Measurements from ENCODE around the gene NEDD4L.

DNA sequence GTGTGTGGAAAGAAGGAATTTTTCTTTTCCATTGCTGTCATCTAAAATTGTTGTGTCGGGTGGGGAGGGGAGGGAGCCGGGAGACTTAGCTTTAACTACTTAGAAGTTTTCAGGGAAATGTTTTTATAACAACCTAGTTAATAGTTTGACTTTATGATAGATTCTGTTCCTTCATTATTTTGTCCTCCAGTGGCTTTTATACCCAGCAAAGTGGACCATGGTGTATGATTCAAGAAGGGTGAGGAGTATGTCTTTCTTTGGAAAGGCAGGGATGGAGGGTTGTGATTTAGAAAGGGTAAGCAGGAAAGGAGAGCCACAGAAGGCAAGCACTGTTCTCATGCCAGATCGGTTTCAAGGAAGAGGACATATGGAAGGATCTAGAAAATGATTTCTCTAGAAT is 261.8 kb downstream of the NEDD4L start:
- TF ChIP-seq, protein P1, sequence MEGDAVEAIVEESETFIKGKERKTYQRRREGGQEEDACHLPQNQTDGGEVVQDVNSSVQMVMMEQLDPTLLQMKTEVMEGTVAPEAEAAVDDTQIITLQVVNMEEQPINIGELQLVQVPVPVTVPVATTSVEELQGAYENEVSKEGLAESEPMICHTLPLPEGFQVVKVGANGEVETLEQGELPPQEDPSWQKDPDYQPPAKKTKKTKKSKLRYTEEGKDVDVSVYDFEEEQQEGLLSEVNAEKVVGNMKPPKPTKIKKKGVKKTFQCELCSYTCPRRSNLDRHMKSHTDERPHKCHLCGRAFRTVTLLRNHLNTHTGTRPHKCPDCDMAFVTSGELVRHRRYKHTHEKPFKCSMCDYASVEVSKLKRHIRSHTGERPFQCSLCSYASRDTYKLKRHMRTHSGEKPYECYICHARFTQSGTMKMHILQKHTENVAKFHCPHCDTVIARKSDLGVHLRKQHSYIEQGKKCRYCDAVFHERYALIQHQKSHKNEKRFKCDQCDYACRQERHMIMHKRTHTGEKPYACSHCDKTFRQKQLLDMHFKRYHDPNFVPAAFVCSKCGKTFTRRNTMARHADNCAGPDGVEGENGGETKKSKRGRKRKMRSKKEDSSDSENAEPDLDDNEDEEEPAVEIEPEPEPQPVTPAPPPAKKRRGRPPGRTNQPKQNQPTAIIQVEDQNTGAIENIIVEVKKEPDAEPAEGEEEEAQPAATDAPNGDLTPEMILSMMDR (IDR thresholded peaks at IDR 0.05), result no peak
- no peak for TF ChIP-seq POLR2A (IDR thresholded peaks at IDR 0.05; ENCODE audit: low read depth)

Data from esophagus muscularis mucosa (tissue), 3 donors.